Right cardiac atrium (tissue), 5 donors: ENCODE measurements around the gene MORN1. TPM values are rescaled to one million over a fixed set of nuclear protein-coding genes. Genes with fewer than 3 reads are reported as not detected.

ENCODE experiments used
- ATAC-seq, 2 donors: fragments of 200-7000 bp; cut with Tn5 transposase; one replicate each; pipeline versions ENCODE4 v1.8.0 to v1.9.1; 2020; ENCODE audit warnings: moderate library complexity in 2 of 2, mild to moderate bottlenecking in 1 of 2
- DNase-seq, 3 donors: peaks; one replicate each; pipeline ENCODE4 v3.0.0-alpha.2; 2020
- H3K27ac ChIP-seq: one replicate; pipeline ENCODE4 v1.5.1; 2013; ENCODE audit warnings: mild to moderate bottlenecking, low read length, control low read depth, moderate library complexity
- H3K27me3 ChIP-seq: one replicate; pipeline ENCODE4 v1.6.1; 2013; ENCODE audit not compliant: control insufficient read depth, insufficient read depth
- H3K4me1 ChIP-seq: one replicate; pipeline ENCODE4 v1.6.1; 2013; ENCODE audit warnings: low read length; ENCODE audit not compliant: control insufficient read depth, insufficient read depth
- H3K4me3 ChIP-seq: one replicate; pipeline ENCODE4 v1.5.1; 2013; ENCODE audit warnings: low read length, control low read depth
- H3K9me3 ChIP-seq: one replicate; pipeline ENCODE4 v1.6.1; 2013; ENCODE audit warnings: low read length; ENCODE audit not compliant: control insufficient read depth
- WGBS: extraction: QIAGEN DNeasy Blood & Tissue Kit; methylation state at CpG from one replicate; pipeline ENCODE4 v1.1.7; 2013; 5-methylcytosine and 5-hydroxymethylcytosine counted together
- intact Hi-C, 4 donors: fragments of 100-400 bp; cut with DNase I; formaldehyde crosslinking; loops; one replicate each; pipeline versions ENCODE4 v1.11.0 to v1.14.0; 2022 to 2023
- polyA plus RNA-seq: library from polyadenylated mRNA; stranded (reverse); fragments of 200-250 nt; gene quantifications from one replicate; pipeline ENCODE4 v1.2.3, GENCODE V29; 2013
- total RNA-seq, 4 donors: library from RNA; stranded (reverse); fragmentation: NEBNext Ultra II Directional; extraction: Animal tissue kit (Norgen Biotek cat#: 25700); gene quantifications; one replicate each; pipeline ENCODE4 v1.2.1, GENCODE V29; 2021
- donor health status: healthy with polysubstance abuse.
- donor health status: DM: no; HTN: yes; CAD: no.
- donor health status: DM: no; HTN: no; CAD: no.
- donor health status: DM: no; HTN: yes; CAD: no; lungs with severe emphysema.
- donor health status: DM: yes; HTN: yes; CAD: no.

The MORN1 gene
- total and polyA plus RNA-seq, 5 donors = 3.2 to 5.1 (median 4.1) TPM

DNA sequence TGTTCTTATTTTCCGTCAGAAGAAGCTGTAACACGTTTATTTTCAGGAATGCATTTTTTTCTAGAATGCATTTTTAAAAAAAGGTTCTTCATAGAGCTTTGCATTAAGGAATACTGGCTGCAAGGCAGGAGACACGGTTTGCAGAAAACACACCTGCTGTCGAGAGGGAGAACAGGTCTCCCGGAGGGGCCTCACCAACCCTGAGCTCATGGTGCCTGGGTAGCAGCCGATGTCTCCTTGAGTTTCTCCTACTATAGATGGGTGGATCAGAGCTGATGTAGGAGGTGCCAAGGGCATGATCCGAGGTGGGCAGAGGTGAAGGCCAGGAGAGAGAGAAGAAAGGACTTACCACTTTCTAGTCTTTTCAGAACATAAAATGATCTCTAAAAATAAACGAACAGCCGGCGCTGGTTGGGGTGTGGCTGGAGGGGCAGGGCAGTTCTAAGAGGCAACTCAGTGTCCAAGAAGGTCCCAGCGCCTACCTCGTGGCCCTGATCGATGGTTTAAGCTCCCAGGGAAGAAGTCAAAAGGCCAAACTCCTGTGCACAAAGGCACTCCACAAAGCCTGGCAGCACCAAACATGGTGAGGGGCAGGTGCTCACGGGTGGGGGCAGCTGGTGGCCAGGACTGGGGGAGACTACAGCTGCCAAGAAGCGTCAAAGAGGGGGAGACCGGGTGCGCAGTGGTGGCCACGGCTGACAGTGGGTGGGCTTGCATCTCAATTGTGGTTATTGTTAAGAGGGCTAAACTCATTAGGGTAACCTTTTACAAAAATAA is 12.2 kb downstream of the MORN1 start:
- Histone ChIP-seq H3K4me1 (no peaks in the 10 kb centered on the region), H3K27ac (no peak overlapping the region), H3K4me3 (no peak overlapping the region), H3K9me3 (no peaks in the 10 kb centered on the region), H3K27me3 (no peaks in the 10 kb centered on the region)
- intact Hi-C loops = no loop called here
- WGBS = 81% methylated on average over 18 of the region's 18 CpGs
- ATAC-seq (no peak), DNase-seq (peak in 1 of 3 donors; percentile 6)

- Histone ChIP-seq H3K4me1 (no peaks in the 10 kb centered on the region), H3K27me3 (no peaks in the 10 kb centered on the region), H3K9me3 (no peaks in the 10 kb centered on the region), H3K4me3 (no peak overlapping the region), H3K27ac (no peak overlapping the region)
- intact Hi-C loops = no loop called here
- ATAC-seq = no peak
- DNase-seq = peak in 1 of 3 donors; percentile 54
- WGBS = 90% methylated on average over 24 of the region's 24 CpGs
These were observed 12.9 kb downstream of the MORN1 start for GRCh38 chr1:2378441-2378851.

GRCh38 chr1:2377751-2378440 is 13.5 kb downstream of the MORN1 start:
- Histone ChIP-seq H3K27ac (no peak overlapping the region), H3K9me3 (no peaks in the 10 kb centered on the region), H3K4me1 (no peaks in the 10 kb centered on the region), H3K27me3 (no peaks in the 10 kb centered on the region), H3K4me3 (no peak overlapping the region)
- ATAC-seq = no peak
- DNase-seq = peak; percentile 11 to 30 (median 15)
- 86% methylated on average over 16 of the region's 16 CpGs for WGBS
- intact Hi-C loops = no loop called here

GRCh38 chr1:2376931-2377672 is 14.3 kb downstream of the MORN1 start:
- Histone ChIP-seq H3K4me3 (no peak overlapping the region), H3K27ac (no peak overlapping the region), H3K9me3 (no peaks in the 10 kb centered on the region), H3K27me3 (no peaks in the 10 kb centered on the region), H3K4me1 (no peaks in the 10 kb centered on the region)
- intact Hi-C loops = no loop called here
- WGBS = 80% methylated on average over 25 of the region's 25 CpGs
- no peak for ATAC-seq
- DNase-seq = peak; percentile 11 to 51 (median 50)

- ATAC-seq = no peak
- H3K4me1 ChIP-seq = no peaks in the 10 kb centered on the region
- H3K27ac ChIP-seq = no peak overlapping the region
- no peak overlapping the region for H3K4me3 ChIP-seq
- no peaks in the 10 kb centered on the region for H3K9me3 ChIP-seq
- H3K27me3 ChIP-seq = no peaks in the 10 kb centered on the region
- DNase-seq = peak; percentile 6 to 54 (median 43)
- intact Hi-C loops = no loop called here
- WGBS = 90% methylated on average over 23 of the region's 23 CpGs
These were observed 15.1 kb downstream of the MORN1 start for GRCh38 chr1:2376261-2376741.

GRCh38 chr1:2375923-2376260 is 15.5 kb downstream of the MORN1 start:
- DNase-seq = peak in 2 of 3 donors; percentile 28 to 33
- 90% methylated on average over 7 of the region's 7 CpGs for WGBS

DNA sequence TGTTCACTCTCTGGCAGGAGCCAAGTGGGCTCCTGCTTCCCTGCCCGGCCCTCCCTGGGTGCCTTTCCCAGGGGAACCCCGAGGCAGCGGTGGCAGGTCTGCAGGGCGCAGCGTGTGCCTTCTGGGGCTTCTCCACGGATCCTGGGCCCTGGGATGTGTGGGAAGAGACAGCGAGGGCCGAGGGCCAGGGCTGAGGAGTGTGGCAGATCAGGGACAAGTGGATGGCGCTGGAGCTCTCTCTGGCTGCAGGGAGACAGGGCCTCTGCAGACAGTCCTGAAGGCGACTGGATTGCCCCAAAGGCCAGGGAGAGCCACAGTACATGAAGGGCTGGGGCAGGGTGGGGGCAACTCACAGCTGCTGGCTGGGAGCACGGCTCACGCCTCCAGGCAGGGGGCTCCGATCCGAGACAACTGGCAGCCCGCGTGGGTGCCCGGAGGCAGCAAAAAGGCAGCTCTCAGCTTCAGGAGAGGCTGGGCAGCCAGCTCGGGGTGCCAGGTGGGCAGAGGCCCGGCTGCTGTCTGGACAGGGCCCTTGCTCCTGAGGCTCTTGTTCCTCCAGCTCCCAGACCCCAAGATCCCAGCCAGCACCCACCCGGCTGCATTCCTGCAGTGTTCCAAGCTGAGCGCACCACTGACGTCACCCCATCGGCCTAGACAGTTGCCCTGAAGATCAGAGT is 16.0 kb downstream of the MORN1 start:
- Histone ChIP-seq H3K27me3 (no peaks in the 10 kb centered on the region), H3K9me3 (no peaks in the 10 kb centered on the region), H3K4me1 (no peaks in the 10 kb centered on the region), H3K27ac (no peak overlapping the region), H3K4me3 (no peak overlapping the region)
- DNase-seq (peak in 2 of 3 donors; percentile 4 to 57), ATAC-seq (no peak)
- intact Hi-C loops = no loop called here
- WGBS = 84% methylated on average over 23 of the region's 23 CpGs

More at GRCh38 chr1:2375923-2376260, 15.5 kb downstream of the MORN1 start:
- Histone ChIP-seq H3K9me3 (no peaks in the 10 kb centered on the region), H3K27me3 (no peaks in the 10 kb centered on the region), H3K4me1 (no peaks in the 10 kb centered on the region), H3K4me3 (no peak overlapping the region), H3K27ac (no peak overlapping the region)
- intact Hi-C loops = no loop called here
- no peak for ATAC-seq

GRCh38 chr1:2374252-2375155 is 16.9 kb downstream of the MORN1 start:
- no peak overlapping the region for H3K4me3 ChIP-seq
- H3K27me3 ChIP-seq = no peaks in the 10 kb centered on the region
- 84% methylated on average over 17 of the region's 17 CpGs for WGBS
- ATAC-seq (no peak), DNase-seq (peak in 1 of 3 donors; percentile 33)
- no peak overlapping the region for H3K27ac ChIP-seq
- intact Hi-C loops = no loop called here
- H3K4me1 ChIP-seq = no peaks in the 10 kb centered on the region
- no peaks in the 10 kb centered on the region for H3K9me3 ChIP-seq

GRCh38 chr1:2373551-2374251 is 17.7 kb downstream of the MORN1 start:
- DNase-seq (peak; percentile 9 to 45 (median 32)), ATAC-seq (peak in 1 of 2 donors; percentile 9)
- Histone ChIP-seq H3K4me3 (no peak overlapping the region), H3K27ac (no peak overlapping the region), H3K27me3 (no peaks in the 10 kb centered on the region), H3K9me3 (no peaks in the 10 kb centered on the region), H3K4me1 (no peaks in the 10 kb centered on the region)
- 90% methylated on average over 20 of the region's 20 CpGs for WGBS
- intact Hi-C loops = no loop called here
